Mesenteric fat pad (tissue), 1 donor: ENCODE measurements around the gene UST. TPM values are rescaled to one million over a fixed set of nuclear protein-coding genes. Genes with fewer than 3 reads are reported as not detected.
"Not testable (repeated sequence)": the region's sequence is repeated elsewhere in the genome, so short reads cannot be mapped to it uniquely, and the experiment has no call there.

Source experiments
- DNase-seq: peaks from one replicate; pipeline ENCODE4 v3.0.0-alpha.2; 2020; ENCODE audit warnings: low spot score
- total RNA-seq: library from RNA; stranded (reverse); fragmentation: NEBNext Ultra II Directional; extraction: Animal tissue kit (Norgen Biotek cat#: 25700); gene quantifications from one replicate; pipeline ENCODE4 v1.2.1, GENCODE V29; 2021
- donor health status: DM: yes; HTN: yes; CAD: no.

Gene UST
- total RNA-seq, 1 donor from 2014 or later, result 5.2 TPM

DNA sequence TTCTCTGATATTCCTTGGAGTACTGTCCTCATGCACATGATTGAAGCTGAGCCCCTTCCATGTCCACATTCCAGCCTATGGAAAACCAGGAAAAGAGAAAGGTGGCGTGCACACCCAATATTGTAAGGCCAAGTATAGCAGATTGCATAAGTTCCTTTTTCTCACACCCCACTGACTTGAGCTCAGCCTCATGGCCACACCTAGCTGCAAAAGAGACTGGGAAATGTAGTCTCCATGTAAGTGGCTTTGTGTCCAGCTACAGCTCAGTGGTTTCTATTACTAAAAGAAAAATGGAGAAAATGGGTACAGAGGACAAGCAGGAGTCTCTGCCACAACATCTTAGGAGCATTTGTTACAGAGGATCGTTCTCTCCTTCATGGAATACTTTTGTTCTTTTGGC is 10.8 kb upstream of the UST start:
- no peak for DNase-seq

GRCh38 chr6:148736774-148737412 is 9.9 kb upstream of the UST start:
- no peak for DNase-seq

DNA sequence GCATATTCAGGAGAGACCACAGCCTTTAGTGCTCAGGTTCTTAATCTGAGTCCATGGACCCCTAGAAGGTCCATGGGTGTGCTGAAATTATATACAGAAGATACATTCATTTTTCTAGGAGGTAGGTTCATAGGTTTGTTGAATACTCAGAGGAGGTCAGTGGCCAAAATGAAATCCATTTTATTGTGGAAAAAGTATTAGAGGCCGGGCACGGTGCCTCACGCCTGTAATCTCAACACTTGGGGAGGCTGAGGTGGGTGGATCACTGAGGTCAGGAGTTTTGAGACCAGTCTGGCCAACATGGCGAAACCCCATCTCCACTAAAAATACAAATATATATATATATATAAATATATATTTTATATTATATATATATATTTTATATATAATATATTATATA is 9.0 kb upstream of the UST start:
- DNase-seq, result no peak

- no peak for DNase-seq
Measured at GRCh38 chr6:148738946-148739821, 7.6 kb upstream of the UST start.

DNA sequence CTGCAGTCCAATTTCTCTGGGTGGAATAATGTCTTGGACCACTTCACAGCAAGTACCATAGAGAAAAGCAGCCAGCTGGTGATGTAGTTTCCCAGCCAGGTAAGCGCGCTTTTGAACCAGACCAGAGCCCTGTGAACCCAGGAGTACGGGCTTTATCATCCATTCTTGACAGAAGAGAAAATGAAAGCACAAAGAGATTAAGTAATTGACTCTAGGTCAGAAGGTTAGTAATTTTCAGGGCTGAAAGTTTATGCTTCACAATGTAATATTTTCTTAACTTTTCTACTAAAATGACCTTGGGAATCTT is 7.1 kb upstream of the UST start:
- no peak for DNase-seq

GRCh38 chr6:148743476-148743875 is 3.4 kb upstream of the UST start:
- DNase-seq, result no peak

DNA sequence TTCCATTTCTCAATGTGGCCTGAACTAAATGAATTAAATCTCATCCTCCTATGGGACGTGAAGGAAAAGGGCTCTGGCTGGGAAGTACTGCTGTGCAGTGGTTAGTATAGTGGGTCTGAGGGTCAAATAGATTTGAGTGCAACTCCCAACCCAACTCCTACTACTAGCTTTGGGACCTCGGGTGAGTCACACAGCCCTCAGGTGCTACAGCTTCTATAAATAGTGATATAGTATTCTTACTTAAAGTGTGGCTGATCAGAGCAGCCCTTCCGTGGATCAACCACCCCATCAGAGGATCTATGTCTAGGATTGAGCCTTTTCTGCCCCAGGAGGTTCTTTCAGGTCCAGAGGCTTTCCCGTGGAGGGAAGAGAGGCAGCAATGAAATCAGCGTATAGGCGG is 904 bp upstream of the UST start:
- no peak for DNase-seq

DNA sequence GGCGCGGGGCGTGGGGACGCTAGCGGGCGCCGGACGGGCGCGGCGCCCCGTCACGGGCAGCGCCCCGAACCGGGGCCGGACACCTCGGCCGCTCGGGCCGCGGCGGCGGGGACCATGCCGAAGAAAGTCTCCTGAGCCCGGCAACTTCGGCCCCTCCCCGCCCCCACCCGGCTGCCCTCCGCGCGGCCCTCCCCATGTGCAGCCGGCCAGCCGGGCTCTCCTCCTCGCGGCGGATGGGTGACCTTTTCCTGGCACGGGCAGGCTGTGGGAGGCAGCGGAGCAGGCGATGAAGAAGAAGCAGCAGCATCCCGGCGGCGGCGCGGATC is 278 bp downstream of the UST start:
- no peak for DNase-seq

DNA sequence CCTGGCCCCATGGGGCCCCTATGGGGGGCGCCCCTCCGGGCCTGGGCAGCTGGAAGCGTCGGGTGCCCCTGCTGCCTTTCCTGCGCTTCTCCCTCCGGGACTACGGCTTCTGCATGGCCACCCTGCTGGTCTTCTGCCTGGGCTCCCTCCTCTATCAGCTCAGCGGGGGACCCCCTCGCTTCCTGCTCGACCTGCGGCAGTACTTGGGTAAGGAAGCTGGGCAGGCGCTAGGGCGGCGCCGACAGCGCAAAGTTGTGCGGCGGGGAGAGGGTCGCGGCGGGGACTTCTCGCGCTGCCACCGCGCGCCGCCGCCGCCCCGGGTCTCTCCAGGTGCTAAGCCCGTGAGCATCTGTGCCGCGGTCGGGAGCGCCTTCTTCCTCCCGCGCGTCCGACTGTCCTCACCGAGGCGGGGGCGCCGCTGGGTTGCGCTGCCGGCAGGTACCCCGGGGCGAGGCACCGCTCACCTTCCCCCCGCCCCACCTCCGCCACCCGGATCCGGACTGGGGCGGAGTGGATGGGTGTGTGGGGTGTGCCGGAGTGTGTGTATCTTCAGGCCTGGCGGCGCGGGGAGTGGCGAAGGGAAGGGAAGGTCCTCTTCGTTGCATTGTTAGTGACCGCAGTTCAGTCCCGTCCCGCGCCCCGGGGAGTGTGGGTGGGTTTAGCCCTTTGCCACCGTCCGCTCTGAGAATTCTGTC is 788 bp downstream of the UST start:
- DNase-seq, result no peak

DNA sequence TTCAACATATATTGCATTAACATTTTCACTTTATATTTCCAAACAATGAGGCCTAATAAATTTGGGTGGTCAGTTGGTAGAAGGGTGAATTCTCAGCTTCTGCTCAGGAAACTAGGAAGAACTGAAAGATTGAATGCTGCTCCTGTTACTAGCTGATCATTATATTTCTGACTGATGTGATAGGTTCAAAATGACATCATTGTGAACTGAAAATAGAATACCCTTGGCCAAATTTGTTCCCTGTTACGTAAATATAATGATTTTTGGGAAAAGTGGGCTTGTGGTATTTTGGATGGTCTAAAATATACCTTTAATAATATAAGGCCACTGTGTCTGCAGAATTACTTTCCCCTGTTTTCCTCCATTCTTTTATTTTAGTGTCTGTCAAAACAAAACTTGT is 2.8 kb downstream of the UST start:
- DNase-seq, result no peak

- DNase-seq, result no peak
Measured at GRCh38 chr6:148750838-148751792, 4.3 kb downstream of the UST start.

DNA sequence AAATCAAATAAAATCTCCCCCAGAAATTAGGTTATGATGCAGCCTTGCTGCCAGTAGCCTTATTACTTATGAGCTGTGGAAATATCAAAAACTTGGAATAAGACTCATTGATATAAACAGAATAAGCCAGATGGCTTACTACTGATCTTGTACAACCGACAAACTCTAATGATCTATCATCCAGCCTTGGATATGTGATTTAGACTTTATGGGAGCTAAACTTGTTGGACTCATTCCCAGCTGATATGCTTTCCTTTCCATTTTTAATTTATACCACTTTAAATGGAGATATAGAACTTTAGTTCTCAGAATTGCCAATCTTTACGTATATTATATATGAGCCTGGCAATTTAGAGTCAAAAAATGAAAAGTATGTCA is 5.0 kb downstream of the UST start:
- DNase-seq, result no peak

DNA sequence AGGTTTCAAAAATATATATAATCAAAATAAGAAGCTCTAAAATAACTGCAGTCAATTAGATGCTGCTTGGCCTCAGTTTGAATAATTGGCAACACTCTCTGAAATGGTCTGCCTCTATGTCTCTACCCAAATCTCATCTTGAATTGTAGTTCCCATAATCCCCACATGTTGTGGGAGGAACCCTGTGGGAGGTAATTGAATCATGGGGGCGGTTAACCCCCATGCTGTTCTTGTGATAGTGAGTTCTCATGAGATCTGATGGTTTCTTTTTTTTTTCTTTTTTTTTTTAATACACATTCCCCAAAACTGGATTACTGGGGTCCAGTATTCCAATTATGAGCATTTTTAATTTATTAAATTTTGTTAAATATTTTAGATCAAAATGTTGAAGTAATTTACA is 8.5 kb downstream of the UST start:
- not testable (repeated sequence) for DNase-seq

GRCh38 chr6:148757944-148758480 is 11.2 kb downstream of the UST start:
- no peak for DNase-seq

- no peak for DNase-seq
Measured at GRCh38 chr6:148758492-148758891, 11.7 kb downstream of the UST start.

DNA sequence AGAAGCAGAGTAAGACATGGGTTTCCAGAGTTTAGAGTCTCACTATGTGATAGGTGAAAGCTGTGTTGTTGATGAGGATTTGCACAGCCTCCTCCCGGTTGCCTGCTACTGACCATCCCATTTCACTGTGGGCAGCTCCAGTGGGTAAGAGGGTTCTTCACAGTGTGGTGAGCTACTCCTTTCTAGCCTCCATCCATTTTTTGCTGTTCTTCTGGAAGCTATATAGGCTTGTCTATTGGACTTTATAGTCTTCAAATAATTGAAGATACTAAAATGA is 13.4 kb downstream of the UST start:
- DNase-seq, result no peak

DNA sequence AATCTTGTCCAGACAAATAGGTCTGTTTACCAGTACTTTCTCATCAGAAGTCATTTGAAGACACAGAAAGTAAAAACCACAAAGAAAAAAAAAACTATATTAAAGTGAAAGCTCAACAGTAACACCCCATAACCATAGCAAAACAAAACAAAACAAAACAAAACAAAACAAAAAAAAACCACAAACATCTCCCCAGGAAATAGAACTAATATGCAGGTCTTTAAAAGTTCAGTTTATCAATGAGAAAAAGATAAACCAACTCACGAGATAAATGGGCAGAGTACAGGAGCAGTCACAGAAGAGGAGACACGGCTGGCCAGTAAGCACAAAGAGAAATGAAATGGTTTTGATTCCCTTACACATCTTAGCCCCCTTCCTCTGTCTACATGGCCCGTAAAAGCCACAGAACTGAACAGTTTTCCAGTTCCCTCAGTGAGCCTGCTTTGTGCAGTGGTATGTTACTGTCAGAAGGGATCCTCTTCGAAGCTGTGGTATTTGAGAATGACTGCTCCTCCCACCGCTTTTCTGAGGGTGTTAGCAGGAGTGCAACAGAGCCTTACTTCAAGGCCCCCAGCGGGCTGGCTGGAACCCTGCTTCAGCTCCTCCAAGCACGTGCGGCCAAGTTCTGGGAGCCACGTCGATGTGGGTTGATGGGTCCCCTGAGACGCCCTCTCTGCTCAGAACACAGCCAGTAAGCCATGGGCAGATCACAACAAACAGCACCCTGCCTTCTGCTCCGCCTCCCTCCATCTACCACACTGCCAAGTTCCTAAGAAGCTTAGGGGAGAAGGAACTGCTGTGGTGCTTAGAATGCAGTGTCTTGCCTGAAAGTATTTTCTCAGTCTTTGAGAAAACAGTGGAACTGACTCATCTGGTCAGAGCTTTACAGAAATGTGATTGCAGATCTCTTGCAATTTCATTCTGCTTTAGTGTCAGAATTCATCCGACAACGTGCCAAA is 14.0 kb downstream of the UST start:
- DNase-seq, result no peak

- DNase-seq, result no peak
Measured at GRCh38 chr6:148761527-148762011, 14.7 kb downstream of the UST start.

DNA sequence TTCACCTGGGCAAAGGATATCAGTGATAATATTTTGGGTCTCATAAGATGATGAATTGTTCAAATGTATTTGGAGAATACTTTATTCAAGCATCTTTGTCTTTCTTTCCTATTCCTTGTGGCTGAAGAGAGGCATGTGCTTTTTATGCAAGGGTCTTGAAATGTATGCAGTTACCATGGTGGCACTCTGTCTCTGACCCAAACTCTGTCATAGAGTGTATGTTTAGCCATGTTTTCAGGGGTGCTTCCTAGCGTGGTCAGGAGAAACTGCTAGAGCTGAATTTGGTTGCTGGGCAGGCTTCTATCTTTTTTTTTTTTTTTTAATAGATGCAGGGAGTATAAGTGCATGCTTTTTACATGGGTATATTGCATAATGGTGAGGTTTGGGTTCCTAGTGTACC is 15.4 kb downstream of the UST start:
- DNase-seq, result no peak
